Muscle layer of duodenum (tissue), 2 donors: Measurements from ENCODE around the gene SPTSSB.

ENCODE experiments used
- H3K27ac ChIP-seq: one replicate; pipeline ENCODE4 v1.7.0; 2013; ENCODE audit warnings: mild to moderate bottlenecking, low read length
- H3K27me3 ChIP-seq: one replicate; pipeline ENCODE4 v1.7.0; 2013; ENCODE audit warnings: low read depth, mild to moderate bottlenecking, control low read depth, low read length
- H3K36me3 ChIP-seq, 2 donors: one replicate each; pipeline ENCODE4 v1.7.0; 2013; ENCODE audit warnings: low read length in 2 of 2, control low read depth in 1 of 2, mild to moderate bottlenecking in 1 of 2; ENCODE audit not compliant: insufficient read depth in 2 of 2, control insufficient read depth in 1 of 2
- H3K4me1 ChIP-seq, 2 donors: one replicate each; pipeline ENCODE4 v1.7.0; 2013; ENCODE audit warnings: low read length in 2 of 2, mild to moderate bottlenecking in 2 of 2, control low read depth in 1 of 2, moderate library complexity in 1 of 2; ENCODE audit not compliant: insufficient read depth in 2 of 2, control insufficient read depth in 1 of 2
- H3K4me3 ChIP-seq, 2 donors: one replicate each; pipeline ENCODE4 v1.7.0; 2013; ENCODE audit warnings: low read length in 2 of 2, low read depth in 1 of 2, mild to moderate bottlenecking in 1 of 2
- H3K9me3 ChIP-seq, 2 donors: one replicate each; pipeline ENCODE4 v1.7.0; 2013; ENCODE audit warnings: low read length in 2 of 2, control low read depth in 1 of 2, mild to moderate bottlenecking in 1 of 2; ENCODE audit not compliant: control insufficient read depth in 1 of 2
- donor health status: healthy.

Gene SPTSSB

GRCh38 chr3:161350916-161351315 lies 20.4 kb downstream of the SPTSSB start:
- H3K27me3 ChIP-seq, result no peaks in the 10 kb centered on the region
- no peaks in the 10 kb centered on the region for H3K9me3 ChIP-seq
- H3K27ac ChIP-seq, result no peak overlapping the region
- H3K4me3 ChIP-seq, result no peak overlapping the region
- H3K36me3 ChIP-seq, result no peaks in the 10 kb centered on the region
- H3K4me1 ChIP-seq, result no peaks in the 10 kb centered on the region

DNA sequence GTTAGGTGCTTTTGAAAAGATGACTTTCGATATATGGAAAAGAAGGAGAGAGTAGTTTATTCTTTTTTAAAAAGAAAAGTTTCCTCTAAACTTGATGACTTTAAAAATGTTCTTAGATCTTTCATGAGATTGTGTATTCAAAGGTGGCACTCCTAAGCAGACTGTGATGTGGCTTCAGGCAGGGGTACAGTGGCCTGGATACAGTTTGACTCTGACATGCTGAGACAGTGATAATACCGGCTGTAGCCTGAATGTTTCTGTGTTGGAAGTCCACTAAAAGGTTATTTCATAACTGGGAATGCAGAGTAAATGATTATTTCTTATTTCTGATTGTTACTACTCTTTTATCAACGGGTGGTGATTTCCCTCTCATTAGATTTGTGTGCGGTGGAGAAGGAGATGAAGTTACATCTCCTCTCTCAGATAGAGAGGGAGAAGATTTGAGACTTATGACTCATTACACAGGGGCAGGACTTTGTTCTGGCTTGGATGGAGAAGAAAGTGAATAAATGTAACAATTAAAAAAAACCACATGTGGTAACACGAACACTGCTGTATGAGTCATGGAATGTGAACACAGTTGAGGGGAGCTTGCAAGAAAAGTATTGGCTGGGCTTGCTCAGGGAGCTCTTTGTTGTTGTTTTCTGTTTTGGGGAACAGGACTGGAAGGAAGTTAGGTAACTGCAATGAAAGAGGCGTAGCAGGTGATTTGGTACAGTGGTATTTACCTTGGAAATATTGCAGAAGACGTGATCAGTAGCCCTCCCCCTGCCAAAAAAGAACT lies 21.6 kb downstream of the SPTSSB start:
- Histone ChIP-seq H3K27me3 (no peaks in the 10 kb centered on the region), H3K27ac (no peak overlapping the region), H3K36me3 (no peaks in the 10 kb centered on the region), H3K4me1 (no peaks in the 10 kb centered on the region), H3K9me3 (no peaks in the 10 kb centered on the region), H3K4me3 (no peak overlapping the region)

DNA sequence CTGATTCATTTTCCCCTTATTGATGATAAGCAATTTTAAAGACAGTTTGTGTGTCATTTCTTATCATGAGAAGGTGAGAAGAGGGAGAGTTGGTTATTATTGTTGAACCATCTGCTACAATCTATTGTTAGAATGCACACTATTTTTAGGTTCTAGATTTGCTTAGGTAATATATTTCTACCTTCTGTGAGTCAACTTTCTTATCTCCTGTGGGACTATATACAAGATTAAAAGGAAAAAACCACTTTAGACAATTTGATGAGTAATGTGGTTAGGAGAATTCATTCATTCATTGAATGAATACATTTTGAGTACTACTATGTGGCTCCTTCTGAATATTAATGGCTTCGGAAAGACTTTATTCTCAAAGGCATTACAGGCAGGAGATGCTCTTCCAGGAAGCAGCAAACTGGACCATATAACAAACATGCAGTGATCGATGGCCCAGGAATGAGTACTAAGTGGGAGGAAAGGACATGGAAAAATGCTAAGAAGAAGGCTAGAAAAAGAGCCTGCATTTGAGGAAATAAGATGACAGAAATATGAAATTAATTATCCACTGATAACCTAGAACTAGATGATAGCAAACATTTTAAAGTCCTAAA lies 22.4 kb downstream of the SPTSSB start:
- H3K27me3 ChIP-seq, result no peaks in the 10 kb centered on the region
- H3K27ac ChIP-seq, result no peak overlapping the region
- H3K4me3 ChIP-seq, result no peak overlapping the region
- no peaks in the 10 kb centered on the region for H3K36me3 ChIP-seq
- H3K9me3 ChIP-seq, result no peaks in the 10 kb centered on the region
- H3K4me1 ChIP-seq, result no peaks in the 10 kb centered on the region

DNA sequence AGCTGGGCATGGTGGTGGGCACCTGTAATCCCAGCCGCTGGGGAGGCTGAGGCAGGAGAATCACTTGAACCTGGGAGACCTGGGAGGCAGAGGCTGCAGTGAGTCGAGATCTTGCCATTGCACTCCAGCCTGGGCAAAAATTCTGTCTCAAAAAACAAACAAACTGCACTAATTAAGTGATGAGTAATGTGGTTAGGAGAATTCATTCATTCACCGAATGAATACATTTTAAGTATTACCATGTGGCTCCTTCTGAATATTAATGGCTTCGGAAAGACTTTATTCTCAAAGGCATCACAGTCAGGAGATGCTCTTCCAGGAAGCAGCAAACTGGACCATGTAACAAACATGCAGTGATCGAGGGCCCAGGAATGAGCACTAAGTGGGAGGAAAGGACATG lies 23.6 kb downstream of the SPTSSB start:
- Histone ChIP-seq H3K9me3 (no peaks in the 10 kb centered on the region), H3K27ac (no peak overlapping the region), H3K4me1 (no peaks in the 10 kb centered on the region), H3K36me3 (no peaks in the 10 kb centered on the region), H3K27me3 (no peaks in the 10 kb centered on the region), H3K4me3 (no peak overlapping the region)

- Histone ChIP-seq H3K9me3 (no peaks in the 10 kb centered on the region), H3K36me3 (no peaks in the 10 kb centered on the region), H3K27ac (no peak overlapping the region), H3K27me3 (no peaks in the 10 kb centered on the region), H3K4me3 (no peak overlapping the region), H3K4me1 (no peaks in the 10 kb centered on the region)
Observed at GRCh38 chr3:161345023-161345422, 26.3 kb downstream of the SPTSSB start.

DNA sequence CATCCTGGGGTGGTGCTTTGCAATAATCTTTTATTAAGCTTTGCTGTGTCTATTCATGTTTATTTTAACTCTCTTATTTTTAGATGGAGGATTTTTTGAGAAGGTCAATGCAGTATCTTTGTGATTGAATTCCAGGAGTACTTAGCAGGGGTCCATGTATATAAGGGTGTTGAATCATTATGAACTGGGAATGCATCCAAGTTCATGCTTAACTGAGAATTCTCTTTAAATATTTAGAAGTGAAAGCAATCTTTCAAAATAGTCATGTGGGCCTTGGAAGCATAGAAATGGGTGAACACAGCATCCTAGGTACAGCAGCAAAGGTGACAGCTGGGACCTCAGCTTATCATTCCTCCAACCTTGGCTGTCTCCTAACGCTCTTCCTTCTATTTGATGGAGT lies 27.3 kb downstream of the SPTSSB start:
- Histone ChIP-seq H3K9me3 (no peaks in the 10 kb centered on the region), H3K36me3 (no peaks in the 10 kb centered on the region), H3K27me3 (no peaks in the 10 kb centered on the region), H3K4me1 (no peaks in the 10 kb centered on the region), H3K27ac (no peak overlapping the region), H3K4me3 (no peak overlapping the region)

GRCh38 chr3:161343540-161343939 lies 27.8 kb downstream of the SPTSSB start:
- no peaks in the 10 kb centered on the region for H3K9me3 ChIP-seq
- H3K36me3 ChIP-seq, result no peaks in the 10 kb centered on the region
- H3K27ac ChIP-seq, result no peak overlapping the region
- H3K4me3 ChIP-seq, result no peak overlapping the region
- no peaks in the 10 kb centered on the region for H3K4me1 ChIP-seq
- no peaks in the 10 kb centered on the region for H3K27me3 ChIP-seq

- Histone ChIP-seq H3K4me1 (no peaks in the 10 kb centered on the region), H3K4me3 (no peak overlapping the region), H3K27ac (no peak overlapping the region), H3K27me3 (no peaks in the 10 kb centered on the region), H3K9me3 (no peaks in the 10 kb centered on the region), H3K36me3 (no peaks in the 10 kb centered on the region)
Observed at GRCh38 chr3:161342629-161343028, 28.7 kb downstream of the SPTSSB start.

GRCh38 chr3:161339517-161340500 lies 31.5 kb downstream of the SPTSSB start:
- H3K36me3 ChIP-seq, result no peaks in the 10 kb centered on the region
- H3K4me1 ChIP-seq, result no peaks in the 10 kb centered on the region
- no peaks in the 10 kb centered on the region for H3K27me3 ChIP-seq
- no peak overlapping the region for H3K27ac ChIP-seq
- H3K9me3 ChIP-seq, result no peaks in the 10 kb centered on the region
- H3K4me3 ChIP-seq, result no peak overlapping the region

GRCh38 chr3:161337311-161337710 lies 34.0 kb downstream of the SPTSSB start:
- Histone ChIP-seq H3K27me3 (no peaks in the 10 kb centered on the region), H3K27ac (no peak overlapping the region), H3K4me3 (no peak overlapping the region), H3K9me3 (no peaks in the 10 kb centered on the region), H3K4me1 (no peaks in the 10 kb centered on the region), H3K36me3 (no peaks in the 10 kb centered on the region)

DNA sequence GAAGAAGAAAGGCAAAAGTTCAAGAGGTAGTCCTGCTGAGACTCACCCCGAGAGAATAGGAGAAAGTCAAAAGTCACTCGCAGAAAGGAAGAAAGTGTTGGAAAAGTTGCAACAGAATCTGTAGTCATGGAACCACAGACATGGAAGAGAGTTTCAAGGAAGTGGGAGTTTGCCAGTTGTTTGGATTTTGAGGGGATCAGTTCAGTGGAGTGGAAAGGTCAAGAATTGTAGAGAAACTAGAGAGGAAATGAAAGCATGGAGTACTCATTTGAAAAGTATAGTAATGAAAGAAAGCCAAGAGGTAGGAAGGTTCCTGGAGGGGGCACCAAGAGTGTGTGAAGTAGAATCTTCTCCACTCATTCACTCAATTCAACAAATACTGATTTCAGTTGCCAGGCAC lies 34.7 kb downstream of the SPTSSB start:
- H3K27me3 ChIP-seq, result no peaks in the 10 kb centered on the region
- H3K27ac ChIP-seq, result no peak overlapping the region
- H3K9me3 ChIP-seq, result no peaks in the 10 kb centered on the region
- H3K4me1 ChIP-seq, result no peaks in the 10 kb centered on the region
- H3K4me3 ChIP-seq, result no peak overlapping the region
- no peaks in the 10 kb centered on the region for H3K36me3 ChIP-seq
